Keratinocyte (primary cell): ENCODE data around the gene HOXB9. TPM values are rescaled to one million over a fixed set of nuclear protein-coding genes. Genes with fewer than 3 reads are reported as not detected.

Experiments used
- DNase-seq: peaks from one replicate; pipeline ENCODE4 v3.0.0-alpha.2; 2011; ENCODE audit warnings: low read depth, missing footprints, low spot score
- FAIRE-seq: peaks from 2 replicates; lab custom pipeline; 2011; peaks lifted over from hg19 to GRCh38; lab: Jason Lieb, UNC
- H2AFZ ChIP-seq: 2 replicates; pipeline ENCODE4 v1.6.0; 2012; ENCODE audit warnings: low read length, control low read depth, inconsistent platforms; ENCODE audit not compliant: control insufficient read depth
- H3K27ac ChIP-seq: 2 replicates; pipeline ENCODE4 v1.5.1; 2011; ENCODE audit warnings: low read length; ENCODE audit not compliant: control insufficient read depth, insufficient read depth
- H3K27me3 ChIP-seq: 3 replicates; pipeline ENCODE4 v1.6.0; 2011; ENCODE audit warnings: low read length; ENCODE audit not compliant: control insufficient read depth, insufficient read depth; ENCODE audit errors: extremely low read depth
- H3K36me3 ChIP-seq, 2 experiments: 2 replicates in 1 of 2; 3 replicates in 1 of 2; pipeline ENCODE4 v1.5.1; 2011; ENCODE audit warnings: low read length in 2 of 2, mild to moderate bottlenecking in 1 of 2; ENCODE audit not compliant: control insufficient read depth in 2 of 2, insufficient read depth in 2 of 2; ENCODE audit errors: extremely low read depth in 1 of 2
- H3K4me1 ChIP-seq: 3 replicates; pipeline ENCODE4 v1.5.1; 2011; ENCODE audit warnings: low read length; ENCODE audit not compliant: control insufficient read depth, insufficient read depth; ENCODE audit errors: extremely low read depth
- H3K4me2 ChIP-seq: 3 replicates; pipeline ENCODE4 v1.6.0; 2011; ENCODE audit warnings: low read depth, low read length; ENCODE audit not compliant: control insufficient read depth, insufficient read depth; ENCODE audit errors: extremely low read depth
- H3K4me3 ChIP-seq, 3 experiments: fragments of 200-600 bp in 1 of 3; sonication (generic) in 1 of 3; 2 replicates in 2 of 3; 3 replicates in 1 of 3; pipeline ENCODE4 v1.5.1; 2011 to 2016; ENCODE audit warnings: low read length in 3 of 3, mild to moderate bottlenecking in 3 of 3, control low read depth in 2 of 3, inconsistent platforms in 1 of 3, low read depth in 1 of 3, mixed read lengths in 1 of 3, mixed run types in 1 of 3, moderate library complexity in 1 of 3; ENCODE audit not compliant: control insufficient read depth in 2 of 3, insufficient read depth in 2 of 3; ENCODE audit errors: extremely low read depth in 1 of 3
- H3K79me2 ChIP-seq: 2 replicates; pipeline ENCODE4 v1.6.0; 2012; ENCODE audit warnings: low read length; ENCODE audit not compliant: control insufficient read depth, insufficient read depth
- H3K9ac ChIP-seq: 3 replicates; pipeline ENCODE4 v1.6.0; 2011; ENCODE audit warnings: low read length; ENCODE audit not compliant: control insufficient read depth, insufficient read depth; ENCODE audit errors: extremely low read depth
- H3K9me1 ChIP-seq: 3 replicates; pipeline ENCODE4 v1.6.0; 2011; ENCODE audit warnings: low read length; ENCODE audit not compliant: control insufficient read depth, insufficient read depth; ENCODE audit errors: extremely low read depth
- H3K9me3 ChIP-seq: 2 replicates; pipeline ENCODE4 v1.5.1; 2012; ENCODE audit warnings: low read depth, low read length; ENCODE audit not compliant: control insufficient read depth
- H4K20me1 ChIP-seq: 3 replicates; pipeline ENCODE4 v1.6.0; 2011; ENCODE audit warnings: low read length; ENCODE audit not compliant: control insufficient read depth, insufficient read depth; ENCODE audit errors: extremely low read depth
- EZH2 ChIP-seq: IDR thresholded peaks from one replicate; pipeline ENCODE4 v1.6.1; 2012; ENCODE audit warnings: inconsistent platforms, mild to moderate bottlenecking, low read length, moderate library complexity
- dilution Hi-C: fragments of 300-500 bp; cut with MboI; formaldehyde crosslinking; loops from one replicate; pipeline ENCODE4 v1.7.0; 2020; ENCODE audit warnings: low sequenced_read_pairs; ENCODE audit not compliant: extremely low pct_ligation_motif_present
- polyA plus RNA-seq, 5 experiments: library from polyadenylated mRNA; depleted of rRNA in 3 of 5; stranded (reverse) in 3 of 5; stranded (forward) in 1 of 5; unstranded in 1 of 5; fragments of >200 nt; gene quantifications; 1 replicate in 1 of 5; 2 replicates in 3 of 5; 3 replicates in 1 of 5; pipeline versions ENCODE4 v1.2.1 to v1.2.3, GENCODE V29; 2011 to 2012; ENCODE audit warnings: missing spikeins in 2 of 5, low read depth in 1 of 5, low replicate concordance in 1 of 5
- TF ChIP-seq, protein P1 (sequence below), 3 experiments: IDR thresholded peaks in 1 of 3; conservative IDR thresholded peaks in 1 of 3; optimal IDR thresholded peaks in 1 of 3; 2 replicates in 2 of 3; 3 replicates in 1 of 3; pipeline versions ENCODE3 to v1.5.1; 2011; ENCODE audit warnings: low read length in 3 of 3, mild to moderate bottlenecking in 3 of 3, moderate library complexity in 2 of 3, control low read depth in 1 of 3, inconsistent platforms in 1 of 3; ENCODE audit not compliant: insufficient read depth in 2 of 3; ENCODE audit errors: extremely low read depth in 1 of 3

HOXB9 gene
- polyA plus RNA-seq, 1 donor (not counting 4 experiments of a cell fraction or from before 2014, with no cell fraction given): 0.03 TPM

DNA sequence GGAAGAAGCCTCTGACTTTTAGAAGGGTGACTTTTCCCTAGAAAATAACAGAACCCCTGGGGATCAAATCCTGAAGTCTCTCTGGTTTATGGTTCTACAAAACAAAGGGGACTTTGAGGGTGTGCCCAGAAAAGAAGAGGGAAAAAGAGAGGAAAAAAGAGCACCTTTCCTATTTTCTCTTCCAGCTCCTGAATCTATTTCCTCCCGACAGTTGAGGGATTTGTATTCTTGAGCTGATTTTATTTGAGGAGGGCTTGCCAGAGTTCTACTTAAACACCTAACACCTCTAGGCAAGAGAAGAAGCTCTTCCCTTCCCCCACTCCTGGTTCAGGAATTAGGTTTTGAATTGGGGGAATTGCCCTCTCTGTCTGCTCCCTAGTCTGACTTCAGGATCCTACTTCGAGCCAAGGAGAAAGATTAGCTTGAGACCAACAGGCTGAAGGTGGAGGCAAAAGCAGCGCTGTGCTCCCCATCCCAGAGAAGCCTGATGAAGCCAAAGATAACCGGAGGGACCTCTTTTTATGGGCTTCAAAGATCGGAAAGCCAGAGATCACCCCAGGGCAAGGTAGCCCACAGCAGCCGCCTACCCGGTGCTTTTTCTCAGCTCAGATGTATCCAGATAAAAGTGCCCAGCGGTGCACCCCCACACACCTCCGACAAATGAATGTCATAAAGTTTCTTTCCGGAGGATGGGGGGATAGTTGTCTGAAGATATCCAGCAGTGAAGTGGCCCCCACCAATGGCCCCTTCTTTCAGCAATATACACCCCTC is 36.9 kb downstream of the HOXB9 start:
- FAIRE-seq: no peak
- no peaks in the 10 kb centered on the region for H3K9me1 ChIP-seq
- peaks cover 63% of the 10 kb centered on the region for H3K27me3 ChIP-seq
- no peak overlapping the region for H3K4me3 ChIP-seq
- no peak for DNase-seq
- H3K9me3 ChIP-seq: no peaks in the 10 kb centered on the region
- no peak overlapping the region for H3K4me2 ChIP-seq
- no peak overlapping the region for H2AFZ ChIP-seq
- H3K36me3 ChIP-seq: no peaks in the 10 kb centered on the region
- TF ChIP-seq, protein P1, sequence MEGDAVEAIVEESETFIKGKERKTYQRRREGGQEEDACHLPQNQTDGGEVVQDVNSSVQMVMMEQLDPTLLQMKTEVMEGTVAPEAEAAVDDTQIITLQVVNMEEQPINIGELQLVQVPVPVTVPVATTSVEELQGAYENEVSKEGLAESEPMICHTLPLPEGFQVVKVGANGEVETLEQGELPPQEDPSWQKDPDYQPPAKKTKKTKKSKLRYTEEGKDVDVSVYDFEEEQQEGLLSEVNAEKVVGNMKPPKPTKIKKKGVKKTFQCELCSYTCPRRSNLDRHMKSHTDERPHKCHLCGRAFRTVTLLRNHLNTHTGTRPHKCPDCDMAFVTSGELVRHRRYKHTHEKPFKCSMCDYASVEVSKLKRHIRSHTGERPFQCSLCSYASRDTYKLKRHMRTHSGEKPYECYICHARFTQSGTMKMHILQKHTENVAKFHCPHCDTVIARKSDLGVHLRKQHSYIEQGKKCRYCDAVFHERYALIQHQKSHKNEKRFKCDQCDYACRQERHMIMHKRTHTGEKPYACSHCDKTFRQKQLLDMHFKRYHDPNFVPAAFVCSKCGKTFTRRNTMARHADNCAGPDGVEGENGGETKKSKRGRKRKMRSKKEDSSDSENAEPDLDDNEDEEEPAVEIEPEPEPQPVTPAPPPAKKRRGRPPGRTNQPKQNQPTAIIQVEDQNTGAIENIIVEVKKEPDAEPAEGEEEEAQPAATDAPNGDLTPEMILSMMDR (optimal IDR thresholded peaks at IDR 0.05 in 1 of 3, IDR thresholded peaks at IDR 0.05 in 1 of 3, conservative IDR thresholded peaks at IDR 0.05 in 1 of 3; ENCODE audit: extremely low read depth in 1 of 3, insufficient read depth in 2 of 3, low read length in 3 of 3): no peak
- no peak for TF ChIP-seq EZH2
- H3K4me1 ChIP-seq: peaks cover 17% of the 10 kb centered on the region
- H3K27ac ChIP-seq: no peak overlapping the region
- dilution Hi-C loops: no loop called here
- H4K20me1 ChIP-seq: no peaks in the 10 kb centered on the region
- no peak overlapping the region for H3K9ac ChIP-seq
- H3K79me2 ChIP-seq: no peaks in the 10 kb centered on the region

DNA sequence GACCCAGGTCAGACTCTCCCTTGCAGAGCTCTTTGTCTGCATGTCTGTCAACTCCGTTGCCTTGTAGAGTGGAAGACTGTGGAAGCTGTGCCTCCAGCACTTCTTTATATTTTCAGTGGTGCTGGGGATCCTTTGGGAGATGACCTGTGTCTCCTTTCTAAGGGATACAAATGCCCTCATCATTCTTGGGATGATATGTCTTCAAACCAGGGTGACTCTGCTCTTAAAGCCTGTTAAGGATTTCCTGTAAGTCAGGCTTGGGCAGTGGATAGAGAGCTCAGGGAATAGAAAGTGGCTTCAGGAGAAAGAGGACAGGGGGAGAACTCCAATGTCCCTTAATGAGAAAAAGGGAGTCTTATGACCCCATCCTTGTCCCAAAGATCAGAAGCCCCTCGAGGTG is 37.6 kb downstream of the HOXB9 start:
- Histone ChIP-seq H3K4me2 (no peak overlapping the region), H3K9ac (no peak overlapping the region), H3K79me2 (no peaks in the 10 kb centered on the region)

More for the DNA sequence above, 37.6 kb downstream of the HOXB9 start:
- TF ChIP-seq, protein P1 (optimal IDR thresholded peaks at IDR 0.05 in 1 of 3, IDR thresholded peaks at IDR 0.05 in 1 of 3, conservative IDR thresholded peaks at IDR 0.05 in 1 of 3; ENCODE audit: extremely low read depth in 1 of 3, insufficient read depth in 2 of 3, low read length in 3 of 3): no peak
- TF ChIP-seq EZH2: no peak
- H3K27me3 ChIP-seq: peaks cover 62% of the 10 kb centered on the region
- H3K36me3 ChIP-seq: no peaks in the 10 kb centered on the region
- H3K4me1 ChIP-seq: peaks cover 17% of the 10 kb centered on the region
- no peak for FAIRE-seq
- no peak overlapping the region for H2AFZ ChIP-seq
- no peak for DNase-seq
- no peak overlapping the region for H3K4me3 ChIP-seq
- no peak overlapping the region for H3K27ac ChIP-seq
- no peaks in the 10 kb centered on the region for H4K20me1 ChIP-seq
- no peaks in the 10 kb centered on the region for H3K9me1 ChIP-seq
- dilution Hi-C loops: no loop called here
- no peaks in the 10 kb centered on the region for H3K9me3 ChIP-seq
